NOMO-1 treated with dmso at 0.1 percent for 144 hours (cell line): ENCODE measurements around the gene MAP3K5.
"Not testable (repeated sequence)": the region's sequence is repeated elsewhere in the genome, so short reads cannot be mapped to it uniquely, and the experiment has no call there.

Source experiments
- DNase-seq: peaks from one replicate; lab custom pipeline; 2025; ENCODE audit not compliant: unreplicated experiment; lab: John Stamatoyannopoulos, UW

Gene MAP3K5

DNA sequence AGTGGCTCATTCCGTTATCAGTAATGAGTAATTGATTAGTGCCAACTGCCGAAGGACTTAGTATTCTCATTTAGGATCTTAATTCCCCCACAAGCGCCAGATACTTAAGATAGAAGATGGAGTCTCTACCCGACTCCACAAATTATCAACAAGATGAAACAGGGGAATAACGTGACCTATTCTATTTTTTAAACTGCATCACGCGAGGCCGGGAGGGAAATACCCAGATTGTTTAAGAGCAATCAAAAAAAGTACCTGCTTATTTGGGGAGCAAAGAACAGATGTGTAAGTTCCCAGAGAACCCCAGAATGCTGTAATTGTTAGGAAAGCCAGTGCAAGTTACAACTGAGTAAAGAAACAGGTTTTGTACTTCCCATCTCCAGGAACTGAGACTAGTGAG is 1.1 kb upstream of the MAP3K5 start:
- no peak for DNase-seq

DNA sequence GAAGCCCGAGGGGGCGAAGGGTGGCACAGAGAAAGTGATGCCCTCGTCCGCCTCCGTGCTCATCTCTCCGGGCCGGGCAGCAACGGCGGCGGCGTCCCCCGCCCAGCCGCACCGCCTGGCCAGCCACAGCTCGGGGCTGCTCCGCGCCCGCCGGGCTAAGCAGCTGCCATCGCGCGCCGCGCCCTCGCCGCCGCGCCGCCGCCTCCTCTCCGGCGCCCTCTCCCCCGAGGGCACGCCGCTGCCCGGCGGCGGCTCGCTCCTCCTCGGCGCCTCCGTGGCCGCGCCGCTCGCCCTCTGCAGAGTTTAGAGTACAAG is 225 bp downstream of the MAP3K5 start:
- DNase-seq: no peak

DNA sequence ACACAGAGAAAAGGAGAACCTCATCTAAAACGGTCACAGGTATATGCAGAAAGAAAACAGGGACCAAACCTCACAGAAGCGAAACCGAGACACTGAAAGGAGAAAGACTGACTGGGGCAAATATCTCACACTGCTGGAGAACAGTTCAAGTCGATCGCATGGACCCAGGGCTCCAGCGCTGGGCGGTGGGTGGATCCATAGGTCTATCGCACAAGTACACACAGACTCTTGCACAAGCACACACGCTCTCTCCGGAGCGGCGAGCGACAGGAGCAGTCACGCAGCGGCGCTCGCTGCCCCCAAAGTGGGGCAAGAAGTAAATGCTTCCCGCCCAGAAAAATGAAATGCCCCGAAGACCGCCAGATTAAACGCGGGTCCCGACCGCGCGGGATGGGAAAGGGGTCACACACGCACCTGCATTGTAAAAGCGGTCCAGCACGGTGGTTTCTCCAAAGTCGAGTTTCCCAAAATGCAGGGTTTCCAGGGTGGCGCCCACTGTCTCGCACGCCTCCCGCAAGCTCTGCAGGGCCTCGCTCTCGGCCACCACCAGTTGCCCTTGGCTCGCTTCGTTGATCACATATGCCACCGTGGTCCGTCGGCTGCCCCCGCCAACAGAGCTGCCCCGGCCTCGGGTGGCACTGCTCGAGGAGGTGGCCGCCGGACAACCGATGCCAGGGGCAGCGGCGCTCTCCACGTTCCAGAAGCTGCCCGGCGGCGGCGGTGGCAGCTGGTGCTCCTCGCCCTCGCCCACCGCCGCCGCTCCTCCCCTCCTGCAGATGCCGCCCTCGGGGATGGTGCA is 782 bp downstream of the MAP3K5 start:
- peak; percentile 55 for DNase-seq

DNA sequence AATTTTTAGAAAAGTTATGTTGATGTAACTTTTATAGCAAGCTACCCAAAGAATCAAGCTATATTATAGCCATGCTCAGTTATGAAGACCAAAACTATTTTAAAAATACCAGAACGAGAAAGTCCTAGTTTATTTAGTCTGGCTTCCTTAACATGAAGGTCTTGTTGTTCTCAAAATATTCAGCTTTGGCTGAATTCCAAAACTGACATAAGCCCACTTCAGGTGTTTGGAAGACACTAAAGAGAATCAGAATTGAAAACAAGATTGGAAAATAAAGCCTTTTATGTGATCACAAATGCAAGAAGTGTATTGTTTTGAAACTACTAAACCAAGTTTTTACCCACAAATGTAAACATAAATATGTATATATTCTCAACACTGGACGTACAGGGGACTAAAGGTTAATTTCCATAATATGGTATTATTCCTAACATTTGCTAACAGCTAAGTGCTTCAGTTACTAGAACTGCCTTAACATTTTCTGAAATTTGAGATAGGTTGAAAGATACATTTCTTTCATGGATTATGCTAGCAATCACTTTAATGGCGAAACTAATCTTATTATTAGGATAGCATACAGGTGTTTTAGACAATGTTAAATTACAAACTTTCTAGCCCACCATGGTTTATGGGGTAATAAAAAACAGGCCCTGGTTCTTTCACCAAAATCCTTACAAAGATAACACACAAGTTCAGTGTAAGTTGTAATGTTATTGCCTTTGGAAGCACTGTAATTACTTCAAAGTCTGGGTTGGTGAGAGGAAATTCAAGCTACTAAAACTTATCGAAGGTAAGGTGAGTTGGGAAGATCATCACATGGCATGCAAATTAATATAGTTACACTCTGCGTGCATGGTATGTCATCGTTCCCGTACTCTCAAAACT is 1.6 kb downstream of the MAP3K5 start:
- DNase-seq: no peak

DNA sequence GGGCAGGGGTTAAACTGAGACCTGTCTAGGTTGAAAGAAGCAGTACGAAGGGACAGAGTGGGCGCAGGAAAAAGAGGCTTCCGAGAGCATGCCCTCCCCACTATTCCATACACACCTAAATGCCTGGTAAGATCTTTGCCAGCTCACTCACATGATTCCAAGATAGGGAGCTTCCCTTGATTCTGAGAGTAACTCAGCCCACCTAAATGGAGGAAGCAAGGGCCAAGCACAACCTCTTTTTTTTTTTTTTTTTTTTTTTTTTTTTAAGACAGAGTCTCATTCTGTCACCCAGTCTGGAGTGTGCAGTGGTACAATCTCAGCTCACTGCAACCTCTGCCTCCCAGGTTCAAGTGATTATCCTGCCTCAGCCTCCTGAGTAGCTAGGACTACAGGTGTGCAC is 2.8 kb downstream of the MAP3K5 start:
- not testable (repeated sequence) for DNase-seq

DNA sequence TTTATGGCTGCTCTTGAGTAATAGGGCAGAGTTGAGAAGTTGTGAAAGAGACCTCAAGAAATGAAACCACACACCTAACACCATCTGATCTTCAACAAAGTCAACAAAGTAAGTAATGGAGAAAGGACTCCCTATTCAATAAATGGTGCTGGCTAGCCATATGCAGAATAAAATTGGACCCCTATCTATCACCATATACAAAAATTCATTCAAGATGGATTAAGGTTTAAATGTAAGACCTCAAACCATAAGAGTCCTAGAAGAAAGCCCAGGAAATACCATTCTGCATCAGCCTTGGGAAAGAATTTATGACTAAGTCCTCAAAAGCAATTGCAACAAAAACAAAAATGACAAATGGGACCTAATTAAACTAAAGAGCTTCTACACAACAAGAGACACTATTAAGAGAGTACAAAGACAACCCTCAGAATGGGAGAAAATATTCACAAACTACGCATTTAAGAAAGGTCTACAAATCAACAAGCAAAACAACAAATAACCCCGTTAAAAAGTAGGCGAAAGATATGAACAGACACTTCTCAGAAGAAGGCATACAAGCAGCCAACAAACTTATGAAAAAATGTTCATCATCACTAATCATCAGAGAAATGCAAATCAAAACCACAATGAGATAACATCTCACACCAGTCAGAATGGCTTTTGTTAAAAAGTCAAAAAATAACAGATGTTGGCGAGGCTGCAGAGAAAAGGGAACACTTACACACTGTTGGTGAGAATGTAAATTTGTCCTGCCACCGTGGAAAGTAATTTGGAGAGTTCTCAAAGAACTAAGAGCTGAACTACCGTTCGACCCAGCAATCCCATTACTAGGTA is 4.0 kb downstream of the MAP3K5 start:
- DNase-seq: peak; percentile 34

DNA sequence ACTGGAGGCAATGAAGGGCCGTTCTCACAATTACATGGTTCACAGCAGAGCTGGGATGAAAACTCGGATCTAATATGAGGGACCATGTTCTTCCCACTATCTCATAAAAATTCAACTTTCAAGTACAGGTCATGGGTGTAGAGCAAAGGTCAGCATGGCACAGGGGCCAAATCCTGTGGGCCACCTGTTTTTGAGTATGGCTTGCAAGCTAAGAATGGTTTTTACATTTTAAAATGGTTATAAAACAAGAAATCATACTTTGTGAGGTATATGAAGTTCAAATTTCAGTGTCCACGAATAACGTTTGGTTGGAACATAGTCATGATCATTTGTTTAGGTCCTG is 4.6 kb downstream of the MAP3K5 start:
- no peak for DNase-seq

DNA sequence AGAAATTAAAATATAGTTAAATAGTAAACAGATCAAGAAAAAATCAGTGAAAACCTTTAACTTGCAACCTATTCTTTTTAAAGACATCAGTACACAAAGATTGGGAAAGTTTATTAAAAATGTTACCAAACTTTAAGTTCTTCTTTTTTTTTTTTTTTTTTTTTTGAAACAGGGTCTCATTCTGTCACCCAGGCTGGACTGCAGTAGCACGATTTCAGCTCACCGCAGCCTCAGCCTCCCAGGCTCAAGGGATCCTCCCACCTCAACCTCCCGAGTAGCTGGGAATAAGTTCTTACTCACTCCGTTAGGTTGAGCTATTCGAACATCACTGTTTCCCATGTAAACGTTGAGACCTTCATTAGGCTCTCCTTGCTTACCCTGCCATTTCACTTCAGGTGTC is 5.6 kb downstream of the MAP3K5 start:
- no peak for DNase-seq

DNA sequence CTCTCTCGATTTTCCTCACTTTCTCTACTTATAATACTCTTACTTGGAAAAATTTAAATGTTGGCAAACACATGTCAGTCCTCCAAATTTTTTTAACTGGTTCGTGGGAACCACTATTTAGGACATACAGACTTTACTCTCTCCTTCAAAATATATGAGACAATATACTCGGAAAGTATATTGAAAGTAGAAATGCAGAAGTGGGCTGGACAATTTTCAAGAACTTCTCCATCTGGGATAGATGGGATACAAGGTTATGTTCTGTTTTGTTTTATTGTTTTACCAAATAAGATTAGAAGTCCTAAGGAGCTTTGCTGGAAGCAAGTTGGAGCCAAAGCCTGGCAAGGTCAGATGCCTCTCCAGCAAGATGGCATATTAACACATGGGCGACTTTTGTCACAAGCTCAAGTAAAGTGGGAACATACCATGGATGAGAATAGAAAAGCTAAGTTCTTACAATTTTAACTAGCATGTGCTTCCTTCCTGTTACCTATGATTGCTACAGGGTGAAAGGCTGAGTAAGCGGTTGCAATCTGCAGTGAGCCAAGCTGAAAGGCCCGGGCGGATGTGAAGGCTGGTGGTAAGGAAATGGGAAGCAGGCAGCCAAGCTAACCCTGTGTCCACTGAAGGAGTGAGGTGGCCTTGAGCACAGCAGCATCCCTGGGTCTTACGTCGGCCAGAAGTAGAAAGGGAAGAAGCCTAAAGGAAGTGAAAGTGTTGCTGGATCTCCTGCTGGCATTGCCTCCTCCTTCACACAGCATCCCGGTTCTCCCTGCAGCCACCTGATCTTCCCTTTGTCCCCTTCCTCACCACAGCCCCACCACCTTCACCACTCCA is 7.1 kb downstream of the MAP3K5 start:
- DNase-seq: peak; percentile 91

DNA sequence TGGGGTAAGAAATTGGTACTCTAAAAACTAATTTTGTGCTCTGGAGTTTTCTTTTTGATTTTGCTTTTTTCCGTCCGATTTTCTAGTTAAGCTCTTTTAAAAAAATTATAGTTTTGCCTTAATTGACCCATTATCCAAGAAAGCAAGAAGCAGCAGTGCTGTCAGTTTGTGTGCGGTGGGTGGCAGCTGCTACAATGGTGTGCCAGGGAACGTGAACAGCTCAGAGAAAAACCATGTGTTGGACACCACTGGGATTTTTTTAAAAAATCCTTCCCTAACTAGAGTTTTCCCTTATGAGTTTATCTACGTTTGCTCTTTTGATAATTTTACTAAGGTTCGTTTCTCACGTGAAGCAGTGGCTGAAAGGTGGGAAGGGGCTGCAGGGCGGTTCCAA is 8.0 kb downstream of the MAP3K5 start:
- DNase-seq: no peak

DNA sequence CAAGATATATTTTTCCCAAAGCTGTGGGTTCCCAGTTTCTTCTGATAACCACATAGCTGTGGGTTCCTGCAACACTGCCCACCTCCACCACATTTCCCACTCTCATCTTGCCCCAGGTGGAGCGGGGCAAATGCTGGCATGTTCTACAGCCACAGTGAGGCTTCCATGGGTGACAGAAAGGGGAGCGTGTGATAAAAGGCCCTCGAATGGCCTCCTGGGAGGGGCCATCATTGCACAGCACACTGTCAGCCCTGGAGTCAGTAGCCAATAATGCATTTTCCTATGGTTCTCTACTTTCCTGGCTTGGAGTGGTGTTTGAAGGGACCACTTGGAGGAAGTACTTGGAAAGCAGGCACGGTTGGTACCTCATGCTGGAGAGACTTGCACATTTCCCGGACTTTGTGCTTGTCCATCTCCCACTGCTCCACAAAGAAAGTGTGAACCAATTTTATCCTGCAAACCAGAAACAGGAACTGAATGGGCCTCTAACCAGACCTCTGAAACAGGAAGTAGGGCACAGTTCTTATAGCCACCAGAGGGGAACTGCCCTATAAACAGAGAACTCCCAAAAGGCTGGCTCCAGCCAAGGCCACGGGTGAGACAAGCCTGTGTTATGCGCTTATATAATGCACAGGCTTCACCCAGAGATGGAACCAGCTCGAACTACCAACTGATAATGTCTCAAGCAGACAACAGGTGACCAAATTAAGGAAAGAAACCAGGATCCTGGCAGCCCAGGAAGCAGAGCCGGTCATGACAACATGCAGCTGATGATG is 8.6 kb downstream of the MAP3K5 start:
- peak; percentile 85 for DNase-seq

DNA sequence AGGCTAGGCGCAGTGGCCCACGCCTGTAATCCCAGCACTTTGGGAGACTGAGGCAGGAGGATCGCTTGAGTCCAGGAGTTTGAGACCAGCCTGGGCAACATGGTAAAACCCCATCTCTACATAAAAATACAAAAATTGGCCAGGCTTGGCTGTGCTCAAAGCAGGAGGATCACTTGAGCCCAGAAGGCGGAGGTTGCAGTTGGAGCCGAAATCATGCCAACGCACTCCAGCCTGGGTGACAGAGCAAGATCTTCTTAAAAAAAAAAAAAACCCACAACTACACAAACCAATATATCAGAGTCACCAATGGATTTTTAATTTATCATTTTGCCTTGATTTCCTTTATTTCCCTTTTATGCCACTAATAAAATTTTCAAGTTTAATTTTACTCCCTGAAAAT is 9.3 kb downstream of the MAP3K5 start:
- no peak for DNase-seq

DNA sequence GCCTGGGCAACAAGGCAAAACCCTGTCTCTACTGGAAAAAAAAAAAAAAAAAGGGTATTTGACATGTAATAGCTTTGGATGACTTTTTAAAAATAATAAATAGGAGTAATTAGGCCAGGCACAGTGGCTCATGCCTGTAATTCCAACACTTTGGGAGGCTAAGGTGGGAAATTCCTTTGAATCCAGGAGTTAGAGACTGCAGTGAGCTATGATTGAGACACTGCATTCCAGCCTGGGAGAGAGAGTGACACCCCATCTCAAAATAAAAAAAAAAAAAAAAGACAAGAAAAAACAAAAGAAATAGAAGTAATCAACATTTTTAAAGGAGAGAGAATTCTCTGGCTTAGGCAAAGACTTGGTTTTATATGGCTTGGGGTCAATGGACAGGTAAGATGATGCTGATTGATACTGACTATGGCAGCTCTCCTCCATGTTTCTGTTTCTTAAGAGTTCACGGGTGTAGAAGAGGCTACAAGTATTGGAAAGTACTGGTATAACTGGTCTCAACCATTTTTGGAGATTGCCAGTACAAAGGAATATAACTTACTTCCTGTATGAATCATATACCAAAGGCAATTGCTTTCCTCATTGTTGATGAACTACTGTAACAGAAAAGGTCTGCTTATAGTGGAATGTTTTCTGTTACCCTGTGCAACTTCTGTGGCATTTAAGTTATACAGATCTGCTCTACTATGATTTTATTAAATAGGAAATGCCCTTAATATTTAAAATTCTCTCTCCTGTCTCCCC is 10.1 kb downstream of the MAP3K5 start:
- no peak for DNase-seq

DNA sequence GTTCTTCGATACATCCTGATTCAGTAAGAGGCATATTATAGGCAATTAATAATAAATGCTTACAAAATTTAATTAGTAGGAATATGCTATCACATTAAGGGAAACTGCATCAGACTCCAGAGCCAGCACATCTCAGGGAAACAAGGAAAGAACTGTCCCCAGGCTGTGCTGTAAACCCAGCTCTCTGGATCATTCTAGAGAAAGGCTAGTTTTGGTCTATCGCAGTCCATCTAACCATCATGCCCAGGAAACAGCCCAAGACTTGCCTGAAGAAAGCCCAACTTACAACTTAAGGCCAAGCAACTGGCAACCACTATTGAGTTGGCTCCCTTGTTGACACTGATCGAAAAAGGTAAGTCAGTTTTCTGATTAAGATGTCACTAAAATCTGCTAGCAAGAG is 11.3 kb downstream of the MAP3K5 start:
- no peak for DNase-seq

DNA sequence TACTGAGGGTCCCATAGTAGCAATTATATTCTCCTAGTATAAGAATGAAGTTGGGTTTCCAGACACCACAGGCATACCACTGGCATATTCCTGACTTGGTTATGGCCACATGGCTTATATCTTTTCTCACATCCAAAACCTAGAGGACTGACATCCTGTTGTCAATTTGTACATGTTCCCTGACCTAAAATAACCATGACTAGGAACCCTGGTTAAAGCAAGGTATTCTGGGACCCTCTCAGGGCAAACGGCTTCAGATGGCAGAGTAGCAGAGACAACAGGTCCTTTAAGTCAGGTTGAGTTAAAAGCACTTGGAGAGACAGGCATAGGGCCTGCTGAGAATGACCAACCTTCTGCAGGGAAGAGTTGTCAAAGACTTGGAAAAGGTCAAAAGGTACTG is 12.6 kb downstream of the MAP3K5 start:
- DNase-seq: no peak

DNA sequence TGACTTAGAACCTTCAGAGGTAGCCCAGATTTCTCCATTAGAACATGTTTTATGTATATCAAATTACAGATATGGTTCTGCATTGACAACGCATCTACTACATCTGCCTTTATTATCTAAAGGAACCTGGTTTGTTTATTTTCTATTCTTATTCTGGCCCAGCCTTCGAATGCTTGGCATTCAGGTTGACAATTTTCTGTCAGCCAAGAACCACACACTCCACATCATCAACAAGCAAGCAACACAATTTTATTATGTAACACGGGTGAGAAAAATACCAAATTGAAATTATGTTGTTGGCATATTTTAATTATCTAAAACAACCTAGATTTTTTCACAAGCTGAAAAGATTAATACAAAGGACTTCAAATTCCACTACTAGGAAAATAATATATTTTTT is 14.6 kb downstream of the MAP3K5 start:
- DNase-seq: no peak

DNA sequence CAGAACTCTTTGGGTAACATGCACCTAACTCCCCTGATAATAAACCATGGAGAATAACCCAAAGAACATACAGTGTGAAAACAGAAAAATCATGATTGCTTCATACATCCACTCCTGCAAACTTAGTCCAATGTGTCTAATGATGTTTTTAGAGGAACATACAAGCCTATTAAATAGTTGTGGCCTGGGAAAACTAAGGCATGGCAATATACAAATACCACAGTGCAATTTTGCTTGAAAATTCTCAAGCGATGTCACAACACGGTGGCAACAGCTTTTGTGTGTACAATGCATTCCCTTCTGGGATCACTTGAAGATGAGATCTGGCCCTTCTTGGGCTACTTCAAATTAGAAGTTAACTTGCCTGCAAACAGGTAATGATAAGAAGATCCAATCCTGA is 16.7 kb downstream of the MAP3K5 start:
- no peak for DNase-seq

DNA sequence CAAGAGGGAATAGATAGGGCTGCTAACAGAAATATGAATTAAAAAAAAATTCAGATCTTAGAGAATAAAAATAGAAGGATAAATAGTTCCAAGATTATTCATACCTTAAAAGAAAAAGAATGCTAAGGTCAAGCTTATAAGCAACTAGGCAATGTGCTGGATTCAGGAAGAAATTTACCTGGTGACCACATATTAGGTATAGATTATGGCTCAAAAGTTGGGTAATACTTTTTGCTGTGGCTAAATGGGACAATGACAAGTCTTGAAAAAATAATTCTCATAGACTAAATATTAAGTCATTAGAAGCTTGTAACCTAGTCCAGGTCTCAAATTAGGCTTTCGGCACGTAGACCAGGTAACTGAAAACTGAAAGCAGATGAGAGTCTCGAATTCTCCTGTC is 17.2 kb downstream of the MAP3K5 start:
- no peak for DNase-seq
